Thoracic aorta (tissue), 2 donors: ENCODE measurements around the gene PIGQ. TPM values are rescaled to one million over a fixed set of nuclear protein-coding genes. Genes with fewer than 3 reads are reported as not detected.

ENCODE experiments used
- ATAC-seq: fragments of 150-250 bp; one replicate; pipeline ENCODE4 v1.8.0; 2017; ENCODE audit warnings: low read depth; ENCODE audit not compliant: insufficient number of reproducible peaks, low FRiP score
- DNase-seq: peaks from one replicate; pipeline ENCODE4 v3.0.0-alpha.2; 2020; ENCODE audit warnings: low spot score
- H3K27ac ChIP-seq, 2 donors: fragments of 200-600 bp; sonication (generic); 1 replicate in 1 of 2; 2 replicates in 1 of 2; pipeline ENCODE4 v1.5.1; 2016; ENCODE audit warnings: mild to moderate bottlenecking in 2 of 2, moderate library complexity in 2 of 2
- H3K27me3 ChIP-seq: fragments of 200-600 bp; sonication (generic); replicated peaks from 2 replicates; pipeline ENCODE4 v1.6.0; 2016; ENCODE audit warnings: mild to moderate bottlenecking; ENCODE audit not compliant: insufficient read depth
- H3K36me3 ChIP-seq: fragments of 200-600 bp; sonication (generic); one replicate; pipeline ENCODE4 v1.5.1; 2016
- H3K4me1 ChIP-seq, 2 donors: fragments of 200-600 bp; sonication (generic); 1 replicate in 1 of 2; 2 replicates in 1 of 2; pipeline versions ENCODE4 v1.5.1 to v1.6.0; 2016; ENCODE audit warnings: low read depth in 2 of 2, mild to moderate bottlenecking in 1 of 2; ENCODE audit not compliant: control insufficient read depth in 1 of 2
- H3K4me3 ChIP-seq: fragments of 200-600 bp; sonication (generic); 2 replicates; pipeline ENCODE4 v1.5.1; 2016; ENCODE audit warnings: mild to moderate bottlenecking
- H3K9me3 ChIP-seq: fragments of 200-600 bp; sonication (generic); 2 replicates; pipeline ENCODE4 v1.5.1; 2016
- CTCF ChIP-seq: fragments of 200-600 bp; sonication (generic); IDR thresholded peaks from one replicate; pipeline ENCODE4 v1.5.1; 2019; ENCODE audit warnings: antibody characterized with exemption
- total RNA-seq, 2 donors: library from RNA; depleted of rRNA; stranded (reverse); fragments of >200 nt; gene quantifications; one replicate each; pipeline versions ENCODE4 v1.1.0 to v1.2.3, GENCODE V29; 2016

PIGQ gene
- total RNA-seq, 2 donors from 2014 or later: 54.2 to 80.1 TPM

GRCh38 chr16:549544-550263, 20.1 kb upstream of the PIGQ start:
- no peak for TF ChIP-seq CTCF
- peaks cover 12% of the 10 kb centered on the region for H3K36me3 ChIP-seq
- no peak for DNase-seq
- no peak for ATAC-seq
- no peaks in the 10 kb centered on the region for H3K4me1 ChIP-seq
- no peak overlapping the region for H3K27ac ChIP-seq
- H3K27me3 ChIP-seq: no peaks in the 10 kb centered on the region
- H3K9me3 ChIP-seq: no peaks in the 10 kb centered on the region
- no peak overlapping the region for H3K4me3 ChIP-seq

GRCh38 chr16:551210-551609, 18.6 kb upstream of the PIGQ start:
- Histone ChIP-seq H3K27ac (no peak overlapping the region), H3K27me3 (no peaks in the 10 kb centered on the region), H3K4me1 (no peaks in the 10 kb centered on the region), H3K4me3 (no peak overlapping the region), H3K36me3 (peaks cover 12% of the 10 kb centered on the region), H3K9me3 (no peaks in the 10 kb centered on the region)
- no peak for TF ChIP-seq CTCF
- ATAC-seq (no peak), DNase-seq (no peak)

GRCh38 chr16:552171-552570, 17.6 kb upstream of the PIGQ start:
- ATAC-seq (no peak), DNase-seq (no peak)
- Histone ChIP-seq H3K4me3 (no peak overlapping the region), H3K9me3 (no peaks in the 10 kb centered on the region), H3K27ac (no peak overlapping the region), H3K4me1 (no peaks in the 10 kb centered on the region), H3K36me3 (peaks cover 12% of the 10 kb centered on the region), H3K27me3 (no peaks in the 10 kb centered on the region)
- TF ChIP-seq CTCF: no peak

GRCh38 chr16:553601-554296, 16.0 kb upstream of the PIGQ start:
- Histone ChIP-seq H3K36me3 (peaks cover 7% of the 10 kb centered on the region), H3K4me1 (no peaks in the 10 kb centered on the region), H3K27ac (no peak overlapping the region), H3K27me3 (no peaks in the 10 kb centered on the region), H3K4me3 (no peak overlapping the region), H3K9me3 (no peaks in the 10 kb centered on the region)
- ATAC-seq: no peak
- no peak for TF ChIP-seq CTCF
- DNase-seq: no peak

- no peak for TF ChIP-seq CTCF
- no peak overlapping the region for H3K4me3 ChIP-seq
- H3K27me3 ChIP-seq: no peaks in the 10 kb centered on the region
- ATAC-seq (no peak), DNase-seq (no peak)
- H3K36me3 ChIP-seq: peaks cover 7% of the 10 kb centered on the region
- H3K9me3 ChIP-seq: no peaks in the 10 kb centered on the region
- H3K4me1 ChIP-seq: no peaks in the 10 kb centered on the region
- H3K27ac ChIP-seq: no peak overlapping the region
These were observed 15.5 kb upstream of the PIGQ start for GRCh38 chr16:554297-554621.
